ENCODE measurements around the gene HSP90AB1.
A peak's percentile ranks its signal among the peaks of the same experiment; 100 is the strongest.

GRCh38 chr6:44253307-44254101, 6.6 kb downstream of the HSP90AB1 start:
- TF ChIP-seq CTCF (IDR thresholded peaks at IDR 0.05; ENCODE audit: insufficient read depth, low read depth, low read length) (peak; percentile 21), EZH2 (IDR thresholded peaks at IDR 0.05; ENCODE audit: insufficient read depth, low read length) (no peak)

Measured in astrocyte (in vitro differentiated cells and primary cell).